Lower leg skin (tissue), 3 donors: ENCODE measurements around the gene HAND1.

Experiments
- POLR2A ChIP-seq, 2 donors: fragments of 450-650 bp; IDR thresholded peaks; one replicate each; pipeline ENCODE4 v1.6.1; 2016 to 2017; ENCODE audit warnings: antibody characterized with exemption in 2 of 2, mild to moderate bottlenecking in 1 of 2, moderate library complexity in 1 of 2
- TF ChIP-seq, protein P1 (sequence below), 3 donors: fragments of 450-650 bp; IDR thresholded peaks; one replicate each; pipeline ENCODE4 v1.5.1; 2016; ENCODE audit warnings: antibody characterized with exemption in 3 of 3, mild to moderate bottlenecking in 3 of 3, moderate library complexity in 2 of 3

DNA sequence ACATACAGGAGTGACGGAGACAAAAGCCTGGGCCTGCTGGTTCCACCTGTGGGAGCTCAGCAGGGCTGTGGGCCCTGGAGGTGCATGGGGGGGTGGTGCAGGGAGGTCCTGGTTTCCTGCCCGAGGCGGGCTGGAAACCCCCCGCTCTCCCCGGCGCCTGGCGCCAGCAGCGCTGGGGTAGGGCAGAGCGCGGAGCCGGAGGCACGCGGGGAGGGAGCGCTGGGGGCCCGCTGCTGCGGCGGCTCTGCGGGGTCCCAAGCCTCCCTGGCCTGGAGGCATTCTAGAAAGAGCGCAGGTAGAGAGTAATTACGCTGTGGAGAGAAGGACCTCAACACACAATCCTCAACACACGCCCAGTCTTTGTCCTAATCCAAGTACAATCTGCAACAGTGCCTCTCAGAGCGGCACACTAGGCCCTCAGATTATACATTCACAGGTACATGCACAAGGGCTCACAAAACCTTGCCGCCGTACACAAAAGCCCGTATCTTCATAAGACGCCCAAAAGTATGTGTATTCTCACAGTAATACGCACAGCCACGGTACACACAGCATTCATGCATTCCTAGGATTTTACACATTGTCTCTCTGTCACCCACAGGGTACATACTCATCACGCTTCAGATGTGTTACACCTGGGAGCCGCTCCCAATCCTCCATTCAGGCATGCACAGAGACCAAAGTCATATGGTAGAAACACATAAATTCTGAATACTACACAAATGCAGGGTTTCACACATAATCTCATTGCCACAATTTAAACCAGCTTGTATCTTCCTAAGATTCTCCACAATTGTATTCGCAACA lies 2.1 kb upstream of the HAND1 start:
- TF ChIP-seq POLR2A (IDR thresholded peaks at IDR 0.05), result no peak
- TF ChIP-seq, protein P1, sequence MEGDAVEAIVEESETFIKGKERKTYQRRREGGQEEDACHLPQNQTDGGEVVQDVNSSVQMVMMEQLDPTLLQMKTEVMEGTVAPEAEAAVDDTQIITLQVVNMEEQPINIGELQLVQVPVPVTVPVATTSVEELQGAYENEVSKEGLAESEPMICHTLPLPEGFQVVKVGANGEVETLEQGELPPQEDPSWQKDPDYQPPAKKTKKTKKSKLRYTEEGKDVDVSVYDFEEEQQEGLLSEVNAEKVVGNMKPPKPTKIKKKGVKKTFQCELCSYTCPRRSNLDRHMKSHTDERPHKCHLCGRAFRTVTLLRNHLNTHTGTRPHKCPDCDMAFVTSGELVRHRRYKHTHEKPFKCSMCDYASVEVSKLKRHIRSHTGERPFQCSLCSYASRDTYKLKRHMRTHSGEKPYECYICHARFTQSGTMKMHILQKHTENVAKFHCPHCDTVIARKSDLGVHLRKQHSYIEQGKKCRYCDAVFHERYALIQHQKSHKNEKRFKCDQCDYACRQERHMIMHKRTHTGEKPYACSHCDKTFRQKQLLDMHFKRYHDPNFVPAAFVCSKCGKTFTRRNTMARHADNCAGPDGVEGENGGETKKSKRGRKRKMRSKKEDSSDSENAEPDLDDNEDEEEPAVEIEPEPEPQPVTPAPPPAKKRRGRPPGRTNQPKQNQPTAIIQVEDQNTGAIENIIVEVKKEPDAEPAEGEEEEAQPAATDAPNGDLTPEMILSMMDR (IDR thresholded peaks at IDR 0.05), result no peak
